CD14-positive monocyte (primary cell): Measurements from ENCODE around the gene PARP4. TPM values are rescaled to one million over a fixed set of nuclear protein-coding genes. Genes with fewer than 3 reads are reported as not detected.

Experiments used
- DNase-seq, 3 donors: peaks; one replicate each; pipeline ENCODE4 v3.0.0-alpha.2; 2011 to 2022
- H2AFZ ChIP-seq: 2 replicates; pipeline ENCODE4 v1.6.0; 2012; ENCODE audit warnings: mild to moderate bottlenecking, low read depth, low read length, inconsistent platforms; ENCODE audit not compliant: insufficient read depth, poor library complexity, severe bottlenecking
- H3K27ac ChIP-seq, 2 donors: 1 replicate in 1 of 2; 2 replicates in 1 of 2; pipeline ENCODE4 v1.5.1; 2012 to 2013; ENCODE audit warnings: low read length in 2 of 2, control low read depth in 1 of 2, inconsistent platforms in 1 of 2, low read depth in 1 of 2, mild to moderate bottlenecking in 1 of 2
- H3K27me3 ChIP-seq, 2 donors: one replicate each; pipeline versions ENCODE4 v1.6.0 to v1.6.1; 2011 to 2013; ENCODE audit warnings: low read length in 2 of 2; ENCODE audit not compliant: control insufficient read depth in 2 of 2, insufficient read depth in 2 of 2
- H3K36me3 ChIP-seq, 2 donors: replicated peaks in 1 of 2; 1 replicate in 1 of 2; 2 replicates in 1 of 2; pipeline versions ENCODE4 v1.5.1 to v1.6.1; 2012 to 2013; ENCODE audit warnings: low read length in 2 of 2, control low read depth in 1 of 2, inconsistent platforms in 1 of 2, mild to moderate bottlenecking in 1 of 2; ENCODE audit not compliant: insufficient read depth in 2 of 2, control insufficient read depth in 1 of 2
- H3K4me1 ChIP-seq, 2 donors: 1 replicate in 1 of 2; 2 replicates in 1 of 2; pipeline versions ENCODE4 v1.5.1 to v1.6.1; 2012 to 2013; ENCODE audit warnings: low read length in 2 of 2, control low read depth in 1 of 2, inconsistent platforms in 1 of 2, mild to moderate bottlenecking in 1 of 2, moderate library complexity in 1 of 2; ENCODE audit not compliant: insufficient read depth in 2 of 2, control insufficient read depth in 1 of 2
- H3K4me2 ChIP-seq: replicated peaks from 2 replicates; pipeline ENCODE3; 2012; ENCODE audit warnings: low read length, moderate library complexity, mild to moderate bottlenecking; ENCODE audit not compliant: poor library complexity, severe bottlenecking; ENCODE audit errors: extremely low read depth
- H3K4me3 ChIP-seq, 3 experiments: fragments of 200-600 bp in 1 of 3; sonication (generic) in 1 of 3; replicated peaks in 1 of 3; 1 replicate in 2 of 3; 2 replicates in 1 of 3; pipeline ENCODE4 v1.5.1; 2011 to 2013; ENCODE audit warnings: low read length in 3 of 3, mild to moderate bottlenecking in 3 of 3, control low read depth in 2 of 3, low read depth in 2 of 3, inconsistent platforms in 1 of 3, moderate library complexity in 1 of 3
- H3K79me2 ChIP-seq: 2 replicates; pipeline ENCODE4 v1.6.0; 2012; ENCODE audit warnings: mild to moderate bottlenecking, control low read depth, inconsistent platforms, low read length, moderate library complexity; ENCODE audit not compliant: insufficient read depth
- H3K9ac ChIP-seq: 2 replicates; pipeline ENCODE4 v1.6.0; 2017; ENCODE audit warnings: low read length, mild to moderate bottlenecking; ENCODE audit not compliant: insufficient read depth, poor library complexity, severe bottlenecking
- H3K9me3 ChIP-seq, 2 donors: replicated peaks in 1 of 2; 1 replicate in 1 of 2; 2 replicates in 1 of 2; pipeline versions ENCODE4 v1.5.1 to v1.6.1; 2012 to 2013; ENCODE audit warnings: low read length in 2 of 2, control low read depth in 1 of 2; ENCODE audit not compliant: control insufficient read depth in 1 of 2, insufficient read depth in 1 of 2
- H4K20me1 ChIP-seq: 2 replicates; pipeline ENCODE4 v1.6.0; 2012; ENCODE audit warnings: mild to moderate bottlenecking, low read length, control low read depth, moderate library complexity; ENCODE audit not compliant: insufficient read depth
- H3K27ac Mint-ChIP-seq, 7 donors: one replicate each; pipeline ENCODE4 v1.8.0; 2020; ENCODE audit warnings: mild to moderate bottlenecking in 7 of 7, mixed read lengths in 7 of 7, moderate library complexity in 6 of 7, inconsistent platforms in 2 of 7
- H3K27me3 Mint-ChIP-seq, 3 donors: one replicate each; pipeline ENCODE4 v1.8.0; 2021 to 2022; ENCODE audit warnings: low read depth in 3 of 3, mild to moderate bottlenecking in 3 of 3, mixed read lengths in 3 of 3, moderate library complexity in 3 of 3, inconsistent platforms in 1 of 3
- H3K36me3 Mint-ChIP-seq, 2 donors: one replicate each; pipeline ENCODE4 v1.8.0; 2020; ENCODE audit warnings: mixed read lengths in 2 of 2, inconsistent platforms in 1 of 2, mild to moderate bottlenecking in 1 of 2
- H3K4me1 Mint-ChIP-seq: one replicate; pipeline ENCODE4 v1.8.0; 2020; ENCODE audit warnings: mild to moderate bottlenecking, mixed read lengths
- H3K4me3 Mint-ChIP-seq, 2 donors: one replicate each; pipeline ENCODE4 v1.8.0; 2020; ENCODE audit warnings: mild to moderate bottlenecking in 2 of 2, mixed read lengths in 2 of 2, moderate library complexity in 1 of 2
- H3K9me3 Mint-ChIP-seq, 7 donors: one replicate each; pipeline ENCODE4 v1.8.0; 2020 to 2022; ENCODE audit warnings: mixed read lengths in 7 of 7, mild to moderate bottlenecking in 6 of 7, moderate library complexity in 6 of 7, inconsistent platforms in 2 of 7
- CTCF ChIP-seq: fragments of 200-600 bp; IDR thresholded peaks from one replicate; pipeline ENCODE4 v1.8.0; 2022; ENCODE audit warnings: antibody characterized with exemption, mild to moderate bottlenecking
- WGBS: methylation state at CpG from one replicate; pipeline ENCODE4 v1.1.5; 2013; ENCODE audit warnings: missing lambda C conversion rate; ENCODE audit not compliant: insufficient coverage; 5-methylcytosine and 5-hydroxymethylcytosine counted together
- intact Hi-C, 2 donors: fragments of 100-400 bp; cut with micrococcal nuclease; formaldehyde crosslinking; loops; one replicate each; pipeline versions ENCODE4 v1.15.0 to v1.15.1; 2023
- polyA plus RNA-seq, 3 donors: library from polyadenylated mRNA; depleted of rRNA in 1 of 3; unstranded in 2 of 3; stranded (reverse) in 1 of 3; fragments of 300-500 nt in 2 of 3; fragments of >200 nt in 1 of 3; fragmentation: Illumina TruSeq in 2 of 3; gene quantifications; 1 replicate in 2 of 3; 2 replicates in 1 of 3; pipeline ENCODE4 v1.2.3, GENCODE V29; 2012 to 2021

Gene PARP4
- polyA plus RNA-seq, 3 donors, result 34.0 to 56.8 (median 51.9) TPM

DNA sequence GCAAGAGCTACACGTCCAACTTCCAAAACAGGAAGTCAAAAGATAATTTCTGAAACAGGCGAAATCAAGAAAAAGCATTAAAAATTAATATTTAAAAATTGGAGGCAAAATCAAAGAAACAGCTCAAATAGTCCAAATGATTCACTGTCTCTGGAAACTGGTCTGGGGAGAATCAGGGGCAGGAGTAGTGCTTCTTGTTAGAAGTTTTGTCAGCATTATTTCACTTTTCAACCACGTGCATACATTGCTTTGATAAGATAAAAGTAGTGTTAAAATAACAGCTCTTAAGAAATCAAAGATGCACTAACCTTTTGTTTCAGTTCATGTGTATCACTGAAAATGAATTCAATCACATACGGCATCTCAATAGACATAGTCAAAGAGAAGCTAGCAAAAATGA is 53.8 kb downstream of the PARP4 start:
- WGBS, result no CpG with 5 or more reads among the region's 4 CpGs
- no peak overlapping the region for H3K9ac ChIP-seq
- peaks cover 78 to 98% of the 10 kb centered on the region in 2 donors for H3K36me3 Mint-ChIP-seq

DNA sequence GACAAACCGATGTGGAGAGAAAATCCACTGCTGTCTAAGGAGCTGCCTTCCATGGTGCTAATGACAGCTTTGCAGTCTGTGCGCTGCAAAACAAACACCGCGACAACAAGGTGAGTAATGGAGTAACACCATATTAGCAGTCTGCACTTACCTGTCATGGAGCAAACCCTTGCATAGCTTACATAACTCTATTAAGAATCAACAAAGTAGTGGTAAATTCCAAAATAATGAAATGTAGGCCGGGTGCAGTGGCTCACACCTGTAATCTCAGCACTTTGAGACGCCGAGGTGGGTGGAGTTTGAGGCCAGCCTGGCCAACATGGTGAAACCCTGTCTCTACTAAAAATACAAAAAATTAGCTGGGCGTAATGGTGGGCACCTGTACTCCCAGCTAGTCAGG is 56.2 kb downstream of the PARP4 start:
- no peak for TF ChIP-seq CTCF
- Histone ChIP-seq H4K20me1 (peaks cover 21% of the 10 kb centered on the region), H3K36me3 (peaks cover 95 to 100% of the 10 kb centered on the region in 2 donors), H3K27me3 (no peaks in the 10 kb centered on the region), H3K4me3 (no peak overlapping the region), H3K4me2 (no peak overlapping the region), H3K79me2 (no peaks in the 10 kb centered on the region), H3K9ac (no peak overlapping the region), H2AFZ (no peak overlapping the region), H3K4me1 (no peaks in the 10 kb centered on the region), H3K27ac (no peak overlapping the region), H3K9me3 (no peaks in the 10 kb centered on the region)
- Mint-ChIP-seq H3K27me3 (no peaks in the 10 kb centered on the region), H3K4me3 (no peak overlapping the region), H3K4me1 (no peaks in the 10 kb centered on the region), H3K27ac (no peak overlapping the region), H3K36me3 (peaks cover 80 to 98% of the 10 kb centered on the region in 2 donors), H3K9me3 (no peaks in the 10 kb centered on the region)
- WGBS, result 95% methylated on average over 4 of the region's 8 CpGs
- DNase-seq, result no peak
- intact Hi-C loops, result no loop called here

More for the DNA sequence above, 53.8 kb downstream of the PARP4 start:
- Histone ChIP-seq H4K20me1 (peaks cover 41% of the 10 kb centered on the region), H3K4me2 (no peak overlapping the region), H3K79me2 (no peaks in the 10 kb centered on the region), H3K9me3 (no peaks in the 10 kb centered on the region), H3K4me3 (no peak overlapping the region), H3K4me1 (no peaks in the 10 kb centered on the region), H2AFZ (no peak overlapping the region), H3K27ac (peak overlapping the region in 1 of 2 donors; percentile 64), H3K36me3 (peaks cover 89 to 100% of the 10 kb centered on the region in 2 donors), H3K27me3 (no peaks in the 10 kb centered on the region)
- Mint-ChIP-seq H3K4me3 (no peak overlapping the region), H3K27me3 (no peaks in the 10 kb centered on the region), H3K9me3 (no peaks in the 10 kb centered on the region), H3K27ac (peak overlapping the region in 1 of 7 donors; percentile 8), H3K4me1 (no peaks in the 10 kb centered on the region)
- intact Hi-C loops, result no loop called here
- TF ChIP-seq CTCF, result no peak
- no peak for DNase-seq
